Glomerular visceral epithelial cell (primary cell): ENCODE measurements around the gene PTPN3.
A peak's percentile ranks its signal among the peaks of the same experiment; 100 is the strongest.

ENCODE experiments used
- DNase-seq: peaks from one replicate; pipeline ENCODE4 v3.0.0-alpha.2; 2016; ENCODE audit errors: extremely low spot score

The PTPN3 gene

GRCh38 chr9:109477258-109478050 lies 20.7 kb downstream of the PTPN3 start:
- DNase-seq = peak; percentile 97

- DNase-seq = no peak
Observed at GRCh38 chr9:109476642-109477257, 21.4 kb downstream of the PTPN3 start.

DNA sequence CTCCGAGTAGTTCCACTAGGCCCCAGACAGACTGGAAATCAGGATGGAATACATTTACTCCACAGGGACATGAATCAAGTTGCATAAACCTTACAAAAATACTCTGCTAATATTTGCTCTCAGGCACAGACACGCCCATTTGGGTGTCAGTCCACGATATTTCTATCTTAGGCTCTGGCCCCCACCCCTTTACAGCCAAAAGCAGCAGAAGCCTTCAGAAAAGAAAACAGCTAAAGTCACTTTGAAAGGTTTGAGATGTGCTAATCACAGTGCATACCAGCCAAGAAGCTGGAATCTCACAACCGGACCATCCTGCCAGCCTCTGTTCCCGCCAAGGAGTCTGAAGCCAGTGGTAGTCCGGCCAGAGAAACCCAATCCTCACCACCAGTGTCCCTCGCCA lies 22.6 kb downstream of the PTPN3 start:
- no peak for DNase-seq

GRCh38 chr9:109474944-109475343 lies 23.2 kb downstream of the PTPN3 start:
- DNase-seq = no peak

- DNase-seq = no peak
Observed at GRCh38 chr9:109474170-109474569, 23.9 kb downstream of the PTPN3 start.

- no peak for DNase-seq
Observed at GRCh38 chr9:109473329-109473728, 24.8 kb downstream of the PTPN3 start.

GRCh38 chr9:109471475-109472393 lies 26.4 kb downstream of the PTPN3 start:
- DNase-seq = no peak

DNA sequence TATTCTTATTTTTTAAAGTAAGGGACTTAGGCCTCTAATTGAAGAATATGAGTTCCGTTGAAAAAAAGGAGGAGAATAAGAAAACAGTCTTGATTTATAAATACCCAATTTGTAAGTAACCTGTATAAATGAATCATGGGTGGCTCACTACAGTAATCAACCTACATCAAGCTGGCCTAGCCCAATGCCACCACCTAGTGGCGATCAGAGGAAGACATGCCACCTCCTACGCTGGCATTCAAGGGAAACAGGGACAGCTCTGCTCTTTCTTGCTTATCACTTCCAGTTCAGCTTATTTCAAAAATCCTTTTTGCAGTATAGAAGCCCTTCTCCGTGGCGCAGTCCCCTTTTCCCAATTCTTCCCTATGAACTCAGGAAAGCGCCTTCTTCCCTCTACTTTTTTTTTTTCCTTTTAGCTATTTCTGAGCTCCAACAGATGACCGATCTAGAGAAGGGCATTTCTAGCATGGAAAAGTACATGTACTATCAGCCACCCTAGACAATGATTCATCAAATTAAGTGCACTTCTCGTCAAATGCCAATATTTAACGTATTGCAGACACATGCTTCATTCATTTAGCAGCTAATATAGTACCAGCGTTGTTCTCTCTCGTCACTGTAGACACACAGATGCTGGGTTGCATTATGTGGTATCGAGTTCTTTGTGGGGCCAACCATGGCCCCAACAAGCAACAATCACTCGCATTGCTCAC lies 28.3 kb downstream of the PTPN3 start:
- peak; percentile 78 for DNase-seq

- no peak for DNase-seq
Observed at GRCh38 chr9:109468927-109469326, 29.2 kb downstream of the PTPN3 start.

DNA sequence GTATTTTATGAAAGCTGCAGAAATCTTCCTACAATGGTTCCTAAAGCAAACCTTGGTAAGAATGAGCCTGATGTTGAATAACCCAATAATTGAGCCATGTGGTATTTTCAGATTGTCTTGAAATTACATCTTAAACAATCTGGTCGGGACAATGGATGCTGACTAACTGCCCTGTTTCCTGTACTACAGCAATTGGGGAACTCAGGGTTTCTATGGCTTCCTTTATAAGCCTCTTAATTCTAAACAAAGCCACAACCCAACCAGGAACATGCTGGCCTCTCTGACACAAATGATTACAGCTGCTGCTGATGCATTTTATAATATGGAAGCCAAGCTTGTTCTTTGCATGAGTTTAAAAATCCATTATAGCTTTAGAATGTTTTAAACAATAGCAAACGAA lies 30.2 kb downstream of the PTPN3 start:
- DNase-seq = no peak

GRCh38 chr9:109466623-109467590 lies 31.2 kb downstream of the PTPN3 start:
- no peak for DNase-seq

DNA sequence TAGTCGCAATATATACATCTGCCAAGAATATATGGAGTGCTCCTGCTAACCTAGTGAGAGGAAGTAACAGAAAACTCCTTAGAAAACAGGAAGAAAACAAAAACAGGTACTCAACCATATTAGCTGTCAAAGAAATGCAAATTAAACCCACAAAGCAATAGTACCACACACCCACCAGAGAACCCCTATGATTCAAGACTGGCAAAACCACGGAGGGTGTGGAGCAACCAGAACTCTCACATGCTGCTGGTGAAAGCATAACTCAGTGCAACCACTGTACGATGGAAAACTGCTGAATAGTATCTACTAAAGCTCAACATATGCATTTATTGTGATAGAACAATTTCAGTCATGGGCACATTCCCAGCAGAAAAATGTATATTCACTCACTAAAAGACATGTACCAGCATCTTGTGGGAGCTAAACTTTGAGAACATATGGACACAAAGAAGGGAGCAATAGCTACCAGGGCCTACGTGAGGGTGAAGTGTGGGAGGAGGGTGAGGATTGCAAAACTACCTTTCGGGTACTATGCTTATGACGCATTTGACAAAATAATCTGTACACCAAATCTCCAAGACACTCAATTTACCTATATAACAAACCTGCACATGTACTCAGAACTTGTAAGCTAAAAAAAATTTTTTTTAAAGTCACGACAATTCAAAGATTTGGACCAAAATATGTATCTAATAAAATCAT lies 34.0 kb downstream of the PTPN3 start:
- DNase-seq = no peak

- DNase-seq = no peak
Observed at GRCh38 chr9:109460576-109460975, 37.5 kb downstream of the PTPN3 start.

DNA sequence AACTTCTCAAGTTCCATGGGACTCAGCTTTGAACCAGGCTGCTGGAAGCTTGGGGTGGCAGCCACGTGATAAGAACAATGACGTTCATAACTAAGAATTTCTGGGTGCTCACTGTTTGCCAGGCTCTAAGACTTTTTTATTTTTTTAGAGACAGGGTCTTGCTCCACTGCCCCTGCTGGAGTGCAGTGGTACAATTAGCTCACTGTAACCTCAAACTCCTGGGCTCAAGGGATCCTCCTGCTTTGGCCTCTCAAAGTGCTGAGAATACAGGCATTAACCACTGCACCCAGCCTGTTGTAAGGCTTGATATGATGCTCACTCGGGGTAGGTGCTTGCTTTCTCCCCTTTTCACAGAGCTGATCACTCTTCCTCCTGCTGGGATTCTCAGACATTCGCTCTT lies 38.7 kb downstream of the PTPN3 start:
- no peak for DNase-seq

- no peak for DNase-seq
Observed at GRCh38 chr9:109458453-109459211, 39.5 kb downstream of the PTPN3 start.

- no peak for DNase-seq
Observed at GRCh38 chr9:109456811-109457210, 41.3 kb downstream of the PTPN3 start.

GRCh38 chr9:109455861-109456260 lies 42.2 kb downstream of the PTPN3 start:
- DNase-seq = no peak

DNA sequence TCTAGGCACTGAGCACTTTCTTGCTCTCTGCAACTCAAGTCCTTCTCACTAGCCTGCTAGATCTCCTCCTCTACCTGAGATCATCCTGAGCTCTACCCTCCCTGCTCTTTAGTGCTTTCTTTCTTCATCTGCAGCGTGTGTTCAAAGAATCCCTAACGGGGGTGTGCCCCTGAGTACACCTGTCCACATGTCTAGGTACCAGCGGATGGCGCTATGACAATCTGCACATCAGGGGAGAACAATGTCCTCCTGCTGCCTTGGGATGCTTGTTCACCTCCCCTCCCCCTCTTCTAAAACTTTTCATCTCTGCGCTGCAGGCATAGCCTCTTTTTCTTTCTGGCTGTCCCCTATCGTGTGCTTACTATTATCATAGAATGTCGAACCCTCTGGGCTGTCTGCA lies 42.7 kb downstream of the PTPN3 start:
- DNase-seq = no peak

DNA sequence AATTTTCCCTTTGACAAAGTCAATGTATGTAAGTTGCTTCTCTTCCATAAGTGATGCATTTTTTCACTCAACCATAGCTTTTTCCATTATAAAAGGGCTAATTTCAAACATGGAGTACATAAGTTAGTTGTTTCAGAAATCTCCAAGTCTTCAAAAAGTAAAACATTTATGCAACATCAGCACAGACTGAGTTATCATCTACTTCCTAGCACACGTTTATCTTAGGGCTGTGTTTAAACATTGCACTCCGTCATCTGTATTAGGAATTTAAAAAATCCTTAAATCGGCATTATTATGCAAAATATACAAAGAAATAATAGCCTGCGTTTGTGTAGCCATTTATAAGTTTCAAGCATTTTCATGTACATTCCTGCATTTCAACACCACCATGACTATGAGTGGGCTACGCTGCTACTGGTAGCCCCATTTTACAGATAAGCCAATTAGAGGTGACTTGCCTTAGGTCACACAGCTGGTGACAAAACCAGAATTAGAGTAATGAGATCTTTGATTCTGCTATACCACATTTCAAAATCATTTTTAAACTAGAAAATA lies 43.4 kb downstream of the PTPN3 start:
- DNase-seq = no peak
